Measurements from ENCODE around the gene SLBP.

SLBP gene

DNA sequence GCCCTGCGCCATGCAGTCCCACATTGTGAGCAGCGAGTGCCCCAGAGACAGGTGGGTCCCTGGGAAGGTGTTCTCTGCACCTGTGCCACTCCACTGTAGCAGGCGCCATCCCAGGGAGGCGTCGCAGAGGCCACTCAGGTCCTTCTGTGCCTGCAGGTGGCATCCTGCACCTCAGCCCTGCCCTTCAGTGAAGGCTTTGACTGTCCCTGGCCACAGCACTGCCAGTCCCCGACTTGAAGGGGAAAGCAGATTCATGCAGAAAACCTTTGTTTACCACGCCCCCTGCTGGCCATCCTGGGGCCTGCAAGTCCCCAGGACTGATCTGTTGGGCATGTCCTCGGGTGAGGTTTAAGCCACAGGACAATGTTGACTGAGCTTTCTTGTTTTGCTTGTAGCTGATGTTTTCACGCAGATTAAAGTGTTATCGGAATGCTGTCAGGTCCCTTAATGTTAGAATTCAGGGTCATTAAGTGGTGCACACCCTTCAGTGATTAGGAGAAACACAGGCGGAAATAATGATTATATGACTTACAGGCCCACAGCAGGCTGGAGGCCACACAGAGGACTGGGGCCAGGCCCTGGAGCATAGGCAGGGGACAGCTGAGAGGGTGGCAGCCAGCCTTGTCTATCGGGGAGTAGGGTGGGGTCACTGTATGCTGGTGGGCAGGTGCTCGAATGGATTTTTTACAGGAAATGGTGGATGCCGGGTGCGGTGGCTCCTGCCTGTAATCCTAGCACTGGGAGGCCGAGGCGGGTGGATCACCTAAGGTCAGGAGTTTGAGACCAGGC, 14.2 kb upstream of the SLBP start:
- DNase-seq (ENCODE audit: low spot score) = peak; percentile 75

DNA sequence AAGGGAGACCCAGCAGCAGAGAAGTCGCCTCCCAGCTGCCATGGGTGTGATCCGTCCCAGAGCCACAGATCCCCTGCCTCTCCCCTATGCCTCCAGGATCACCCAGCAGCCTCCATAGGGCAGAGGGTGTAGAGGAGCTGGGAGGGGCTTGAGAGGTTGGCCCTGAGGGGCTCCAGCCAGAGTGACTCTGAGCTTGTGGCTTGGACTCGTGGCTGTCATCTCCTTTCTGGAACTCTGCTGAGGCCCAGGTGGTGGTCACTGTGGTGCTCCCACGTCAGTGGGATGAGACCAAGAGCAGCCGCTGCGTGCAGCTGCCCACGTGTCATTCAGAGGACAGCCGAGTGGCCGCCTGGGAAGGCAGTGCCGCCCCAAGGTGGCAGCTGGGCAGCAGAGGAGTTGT, 13.4 kb upstream of the SLBP start:
- no peak for DNase-seq (ENCODE audit: low spot score)

DNA sequence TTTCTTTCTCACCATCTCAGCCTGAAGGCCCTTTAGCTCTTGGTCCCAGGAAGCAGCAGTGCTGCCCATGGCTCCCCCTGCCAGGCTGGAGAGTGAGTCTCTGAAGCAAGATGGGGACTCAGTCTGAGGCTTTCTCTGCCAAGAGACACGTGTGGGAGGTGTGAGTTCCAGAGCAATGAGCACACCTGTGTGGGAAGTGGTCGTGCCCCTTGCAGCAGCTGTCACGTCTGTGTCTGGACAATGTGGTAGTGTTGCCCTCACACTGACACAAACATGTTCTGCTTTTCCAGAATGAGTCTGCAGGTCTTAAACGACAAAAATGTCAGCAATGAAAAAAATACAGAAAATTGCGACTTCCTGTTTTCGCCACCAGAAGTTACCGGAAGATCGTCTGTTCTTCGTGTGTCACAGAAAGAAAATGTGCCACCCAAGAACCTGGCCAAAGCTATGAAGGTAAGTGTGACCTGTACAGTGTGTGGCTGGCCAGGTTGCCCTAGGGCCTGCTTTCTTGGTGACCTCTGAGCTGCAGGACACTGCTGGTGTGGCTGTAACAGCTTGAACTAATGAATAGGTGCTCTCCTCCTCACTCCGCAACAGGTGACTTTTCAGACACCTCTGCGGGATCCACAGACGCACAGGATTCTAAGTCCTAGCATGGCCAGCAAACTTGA, 11.1 kb upstream of the SLBP start:
- no peak for DNase-seq (ENCODE audit: low spot score)

DNA sequence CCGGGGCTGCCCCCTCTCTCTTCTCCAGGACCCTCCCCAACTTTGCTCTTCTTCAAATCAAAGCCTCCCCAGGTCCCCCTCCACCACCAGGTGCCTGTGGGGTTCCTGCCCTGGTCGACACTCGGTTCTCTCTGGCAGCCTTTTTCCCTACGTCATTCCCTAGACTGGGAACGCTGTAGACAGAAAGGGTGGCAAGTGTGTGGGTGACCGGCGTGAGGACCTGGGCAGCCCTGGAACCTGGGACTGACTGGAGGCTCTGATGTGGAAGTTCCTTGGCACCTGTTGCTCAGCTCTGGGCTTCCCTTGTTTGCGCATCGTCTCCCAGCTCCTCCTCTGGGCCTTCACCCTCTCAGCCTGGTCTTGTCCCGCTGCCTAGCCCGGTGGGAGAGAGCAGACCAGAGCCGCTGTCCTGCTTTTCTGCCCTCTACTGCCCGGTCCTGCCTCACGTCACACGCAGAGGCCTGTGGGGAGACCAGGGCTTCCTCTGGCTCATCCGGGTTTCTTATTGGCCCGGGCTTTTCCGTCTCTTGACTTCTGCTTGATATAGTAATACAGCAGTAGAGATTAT, 10.5 kb upstream of the SLBP start:
- no peak for DNase-seq (ENCODE audit: low spot score)

DNA sequence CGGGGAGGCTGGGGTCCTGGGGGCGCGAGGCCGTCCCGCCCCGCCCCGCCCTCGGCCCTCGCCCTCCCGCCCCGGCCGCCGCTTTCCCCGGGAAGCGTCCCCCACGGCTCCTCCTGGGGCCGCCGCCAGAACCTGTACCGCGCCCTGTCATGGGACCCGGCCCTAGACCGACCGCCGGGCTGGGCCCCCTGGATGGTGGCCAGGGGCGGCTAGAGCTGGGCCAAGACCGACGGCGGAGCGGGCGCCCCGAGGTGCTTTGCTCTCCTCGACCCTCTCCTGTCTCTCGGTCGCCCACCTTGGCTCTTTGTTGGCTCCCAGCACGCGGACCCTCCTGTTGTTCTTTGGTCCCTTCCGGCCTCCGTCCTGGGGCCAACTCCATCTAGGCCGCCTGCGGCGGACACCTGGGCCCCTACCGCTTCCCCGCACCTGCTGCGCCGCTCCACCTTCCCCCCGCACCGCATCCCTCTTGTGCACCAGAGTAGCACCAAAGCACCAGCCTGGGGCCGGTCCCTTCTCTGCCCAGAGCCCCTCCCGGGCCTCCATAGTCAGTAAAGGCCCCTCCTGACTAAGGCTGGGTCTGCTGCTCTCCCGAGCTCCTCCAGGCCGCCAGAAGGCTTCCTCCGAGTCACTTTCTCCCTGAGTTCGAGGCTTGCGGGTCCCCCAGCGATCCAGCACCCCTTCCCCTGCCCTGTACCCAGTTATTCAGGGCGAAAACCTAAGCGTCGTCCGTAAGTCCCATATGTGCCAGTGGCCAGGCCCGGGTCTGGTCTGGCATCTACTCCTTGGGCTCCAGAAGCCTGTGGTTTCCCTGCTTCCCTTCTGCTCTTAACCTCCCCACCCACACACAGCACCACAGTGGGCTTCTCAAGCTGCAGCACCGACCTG, 9.8 kb upstream of the SLBP start:
- no peak for DNase-seq (ENCODE audit: low spot score)

DNA sequence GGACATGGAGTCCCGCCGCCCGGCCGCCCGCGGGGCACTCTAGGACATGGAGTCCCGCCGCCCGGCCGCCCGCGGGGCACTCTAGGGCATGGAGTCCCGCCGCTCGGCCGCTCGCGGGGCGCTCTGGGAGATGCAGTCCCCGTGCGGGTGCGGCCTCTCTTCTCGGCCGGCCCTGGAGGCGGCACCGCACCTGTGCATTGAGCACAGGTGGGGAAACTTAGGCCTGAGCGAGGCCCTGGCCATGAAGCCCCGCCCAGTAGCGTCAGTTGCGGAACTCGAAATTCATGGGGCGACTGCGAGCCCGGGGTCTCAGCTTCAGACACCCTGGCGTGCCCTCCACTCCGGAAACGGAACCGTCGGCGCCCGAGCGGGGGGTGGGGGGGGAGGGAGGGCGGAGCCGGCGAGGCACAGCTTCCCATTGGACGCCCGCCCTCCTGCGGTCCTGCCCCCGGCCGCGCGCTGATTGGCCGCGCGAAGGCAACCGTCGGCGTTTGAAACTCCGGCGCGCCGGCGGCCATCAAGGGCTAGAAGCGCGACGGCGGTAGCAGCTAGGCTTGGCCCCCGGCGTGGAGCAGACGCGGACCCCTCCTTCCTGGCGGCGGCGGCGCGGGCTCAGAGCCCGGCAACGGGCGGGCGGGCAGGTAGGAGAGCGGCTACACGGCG, 9.0 kb upstream of the SLBP start, which contains the start of the genes TACC3 and TMEM129:
Gene TACC3, plus strand, starts transcription at position 519 of the 663 bp plus-strand sequence. CDS start 1,901 bp downstream, outside the sequence.
Gene TMEM129, minus strand, starts transcription at position 321 of the 663 bp plus-strand sequence. CDS start 486 bp downstream, outside the sequence.
- DNase-seq (ENCODE audit: low spot score) = peak; percentile 97

DNA sequence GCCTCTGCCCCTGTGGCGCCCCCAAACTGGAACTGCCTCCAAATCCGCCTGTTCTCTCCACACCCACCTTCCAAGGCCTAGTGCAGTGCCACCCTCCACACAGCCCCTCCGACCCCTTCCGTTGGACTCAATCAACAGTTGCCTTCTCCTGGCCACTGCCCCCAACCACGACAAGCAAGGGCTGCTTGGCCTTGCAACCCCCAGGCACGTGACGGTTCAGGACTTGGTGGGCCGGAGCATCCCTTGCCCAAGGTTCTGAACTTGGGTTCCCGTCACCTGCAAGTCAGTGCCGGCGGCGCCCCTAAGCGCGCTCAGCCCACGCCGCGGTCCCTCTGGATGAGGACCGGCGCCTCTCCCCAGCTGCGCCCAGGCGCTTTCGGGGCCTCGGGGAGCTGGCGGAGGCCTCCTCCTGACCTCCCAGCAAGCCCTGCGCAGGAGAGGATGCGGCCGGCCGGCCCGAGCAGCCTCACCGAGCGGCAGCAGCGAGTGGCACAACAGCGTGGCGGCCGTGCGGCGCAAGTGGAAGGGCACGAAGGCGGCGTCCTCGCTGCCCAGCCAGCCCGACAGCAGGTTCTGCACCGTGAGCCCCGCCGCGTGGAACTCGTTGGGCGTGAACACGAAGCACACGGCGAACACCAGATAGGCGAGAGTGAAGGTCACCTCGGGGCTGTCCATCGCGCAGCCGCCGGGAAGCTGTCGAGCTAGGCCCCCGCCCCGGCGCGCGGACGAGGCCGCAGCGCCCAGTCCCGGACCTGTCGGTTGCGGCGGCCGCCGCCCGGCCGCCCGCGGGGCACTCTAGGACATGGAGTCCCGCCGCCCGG, 8.3 kb upstream of the SLBP start:
- no peak for DNase-seq (ENCODE audit: low spot score)

DNA sequence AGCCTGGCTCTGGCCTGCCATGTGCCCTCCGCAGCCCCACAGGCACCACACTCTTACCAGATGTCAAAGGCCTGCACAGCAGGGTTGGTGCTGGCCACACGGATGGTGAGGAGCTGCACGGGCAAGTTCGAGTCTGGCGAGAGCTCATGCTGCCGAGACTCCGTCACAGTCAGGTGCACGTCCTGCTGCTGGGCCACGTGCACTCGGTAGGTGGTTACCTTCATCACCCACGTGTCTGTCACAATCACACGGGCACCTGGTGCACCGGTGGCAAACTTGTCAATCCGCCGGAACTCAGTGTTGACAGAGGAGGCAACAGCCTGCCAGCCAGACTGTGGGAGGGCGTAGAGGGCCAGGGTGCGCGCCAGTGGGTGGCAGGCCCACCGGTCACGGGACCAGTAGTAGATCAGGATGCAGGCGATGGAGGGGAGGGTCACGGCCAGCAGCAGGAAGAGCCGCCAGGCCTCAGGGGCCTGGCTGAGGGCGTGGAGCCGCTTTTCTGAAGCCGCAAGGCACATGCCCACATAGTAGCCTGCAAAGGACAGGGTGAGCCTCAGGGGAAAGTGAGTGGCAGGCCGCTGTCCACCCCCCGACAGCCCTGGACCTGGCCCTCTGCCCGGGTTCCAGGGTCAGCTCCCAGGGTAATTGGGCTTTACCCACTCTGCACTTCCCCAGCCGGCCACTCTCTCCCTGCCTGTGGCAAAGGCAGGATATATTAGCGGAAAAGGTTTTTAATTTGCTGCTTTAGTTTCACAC, 6.2 kb upstream of the SLBP start:
- DNase-seq (ENCODE audit: low spot score) = no peak

DNA sequence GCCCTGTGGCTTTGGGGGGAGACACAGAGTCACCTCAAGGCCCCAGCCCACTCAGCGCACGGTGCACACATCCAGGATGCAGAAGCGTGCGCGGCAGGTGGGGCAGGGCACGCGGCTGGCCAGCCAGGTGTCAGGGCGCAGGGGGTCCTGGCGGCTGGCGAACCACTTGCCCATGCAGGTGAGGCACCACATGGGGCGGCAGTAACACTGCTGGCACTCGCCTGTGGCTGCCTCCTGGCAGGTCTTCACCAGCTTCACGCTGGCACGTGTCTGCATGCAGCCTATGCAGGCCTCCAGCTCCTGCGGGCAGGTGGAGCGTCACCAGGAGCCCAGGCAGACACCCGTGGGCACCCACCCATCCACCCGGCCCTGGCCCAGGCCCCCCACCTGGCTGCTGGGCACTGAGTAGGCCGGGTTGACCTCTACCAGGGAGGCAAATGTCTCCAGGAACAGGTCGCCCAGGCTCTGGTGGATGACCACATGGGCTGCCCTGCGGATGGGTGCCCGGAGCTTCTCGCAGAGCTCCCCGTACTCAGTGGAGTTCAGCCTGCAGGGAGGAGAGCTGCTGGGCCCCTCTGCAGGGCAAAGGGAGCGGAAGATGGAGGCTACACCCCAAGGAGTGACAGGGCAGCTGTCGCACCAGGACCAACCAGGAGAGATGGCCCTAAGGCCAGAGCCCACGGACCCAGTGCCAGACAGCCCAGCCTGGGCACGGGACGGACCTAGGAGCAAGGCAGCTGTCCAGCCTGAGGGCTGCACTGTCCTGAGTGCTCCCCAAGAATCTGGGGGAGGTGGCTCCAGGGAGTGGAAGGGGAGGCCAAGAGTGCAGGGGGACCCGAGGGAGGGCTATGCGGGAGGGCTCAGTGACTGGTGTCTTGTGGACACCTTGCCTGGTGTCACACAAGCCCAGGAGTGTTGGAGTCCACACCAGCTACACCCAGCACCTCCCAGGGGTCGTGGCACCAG, 5.3 kb upstream of the SLBP start:
- no peak for DNase-seq (ENCODE audit: low spot score)

DNA sequence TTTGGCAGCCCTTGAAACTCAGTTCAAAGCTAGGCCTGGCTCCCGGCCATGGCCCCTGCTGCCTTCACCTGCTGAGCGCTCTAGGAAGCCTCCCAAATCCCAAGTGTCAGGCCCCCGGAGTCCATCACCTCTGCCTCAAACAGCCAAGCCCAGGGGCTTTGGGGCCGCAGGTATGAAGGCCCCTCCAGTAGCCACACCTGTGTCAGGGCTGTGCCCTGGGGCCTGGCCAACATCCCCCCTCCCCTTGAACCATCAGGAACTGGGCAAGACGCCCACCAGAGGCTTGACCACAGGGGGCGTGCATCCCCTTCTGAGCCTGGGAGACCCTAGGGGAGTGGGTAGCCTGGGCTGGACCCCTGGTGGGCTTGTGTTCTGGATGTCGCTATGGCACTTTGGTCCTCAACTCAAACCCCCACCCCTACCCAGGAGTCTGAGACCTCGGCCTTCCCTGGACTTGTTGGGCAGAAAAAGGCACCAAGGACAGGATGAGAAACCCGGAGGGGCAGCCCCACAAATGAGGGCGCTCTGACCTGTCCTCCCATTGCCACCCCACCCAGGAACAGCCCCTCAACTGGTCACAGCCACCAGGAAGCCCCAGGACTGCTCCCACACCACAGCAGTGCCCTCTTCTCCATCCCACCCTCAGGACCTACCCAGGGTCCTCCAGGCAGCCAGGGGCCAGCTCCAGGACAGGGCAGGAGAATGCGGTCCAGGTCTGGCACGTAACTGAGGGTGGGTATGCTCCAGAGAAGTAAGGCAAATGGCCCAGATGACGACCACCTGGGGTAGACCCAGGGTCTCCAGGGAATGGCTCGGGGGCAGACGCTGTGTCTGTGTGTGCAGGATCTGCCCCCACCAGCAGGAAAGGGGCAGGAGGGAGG, 4.2 kb upstream of the SLBP start:
- no peak for DNase-seq (ENCODE audit: low spot score)

DNA sequence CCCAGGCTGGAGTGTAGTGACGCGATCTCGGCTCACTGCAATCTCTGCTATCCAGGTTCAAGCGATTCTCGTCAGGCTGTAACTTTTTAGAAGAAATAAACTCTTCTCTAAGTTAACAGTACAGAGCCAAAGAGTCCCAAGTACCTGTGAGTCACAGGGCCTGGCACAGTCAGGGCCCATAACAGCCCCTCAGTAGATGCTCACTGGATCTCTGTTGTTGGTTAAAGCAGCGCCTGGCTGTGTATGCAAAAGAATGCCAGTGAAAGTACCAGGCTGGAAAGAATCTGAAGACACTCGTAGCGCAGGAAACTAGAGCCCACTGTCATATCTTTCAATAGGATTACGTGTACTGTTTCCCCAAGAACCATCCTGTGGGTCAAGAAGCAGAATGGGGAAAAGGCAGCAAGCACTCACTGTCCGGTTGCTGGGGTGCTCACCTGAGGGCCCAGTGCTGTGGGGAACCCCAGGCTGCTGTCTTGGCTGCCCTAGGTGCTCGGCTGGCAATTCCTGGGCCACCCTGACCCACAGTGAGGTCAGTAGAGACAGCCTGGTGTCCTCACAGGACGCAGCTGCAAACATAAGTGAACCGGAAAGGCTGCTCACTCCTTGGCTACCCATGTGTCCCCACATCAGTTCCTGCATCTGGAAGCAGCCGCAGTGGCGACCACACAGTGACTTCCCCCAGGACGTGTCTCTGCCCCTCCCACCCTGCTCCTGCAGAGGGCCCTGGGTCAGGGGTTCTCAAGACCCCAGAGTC, 3.1 kb upstream of the SLBP start:
- DNase-seq (ENCODE audit: low spot score) = no peak

DNA sequence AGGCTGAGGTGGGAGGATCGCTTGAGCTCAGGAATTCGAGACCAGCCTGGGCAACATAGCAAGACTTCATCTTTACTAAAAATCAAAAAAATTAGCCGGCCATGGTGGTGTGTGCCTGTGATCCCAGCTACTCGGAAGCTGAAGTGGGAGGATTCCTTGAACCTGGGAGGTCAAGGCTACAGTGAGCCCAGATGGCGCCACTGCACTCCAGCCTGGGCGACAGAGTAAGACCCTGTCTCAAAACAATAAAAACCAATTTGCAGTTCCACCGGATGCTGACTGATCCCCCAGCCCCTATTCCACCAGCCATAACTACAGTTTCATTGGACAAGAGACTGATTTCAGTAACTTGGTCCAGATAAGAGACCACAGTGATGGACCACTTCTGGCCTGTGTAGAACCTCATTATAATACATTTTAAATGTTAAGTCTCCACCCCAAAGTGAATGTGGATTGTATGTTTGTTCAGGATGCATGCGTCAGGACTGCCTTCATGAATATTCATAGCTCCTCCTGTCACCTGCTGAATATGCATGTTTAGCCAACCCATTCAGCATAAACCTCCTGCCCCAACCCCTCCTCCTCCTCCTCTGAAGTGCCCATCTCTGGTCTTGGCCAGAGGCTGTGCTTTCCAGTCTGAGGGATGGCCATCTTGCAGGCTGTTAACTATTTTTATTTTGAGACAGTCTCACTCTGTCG, 2.3 kb upstream of the SLBP start:
- DNase-seq (ENCODE audit: low spot score) = no peak

DNA sequence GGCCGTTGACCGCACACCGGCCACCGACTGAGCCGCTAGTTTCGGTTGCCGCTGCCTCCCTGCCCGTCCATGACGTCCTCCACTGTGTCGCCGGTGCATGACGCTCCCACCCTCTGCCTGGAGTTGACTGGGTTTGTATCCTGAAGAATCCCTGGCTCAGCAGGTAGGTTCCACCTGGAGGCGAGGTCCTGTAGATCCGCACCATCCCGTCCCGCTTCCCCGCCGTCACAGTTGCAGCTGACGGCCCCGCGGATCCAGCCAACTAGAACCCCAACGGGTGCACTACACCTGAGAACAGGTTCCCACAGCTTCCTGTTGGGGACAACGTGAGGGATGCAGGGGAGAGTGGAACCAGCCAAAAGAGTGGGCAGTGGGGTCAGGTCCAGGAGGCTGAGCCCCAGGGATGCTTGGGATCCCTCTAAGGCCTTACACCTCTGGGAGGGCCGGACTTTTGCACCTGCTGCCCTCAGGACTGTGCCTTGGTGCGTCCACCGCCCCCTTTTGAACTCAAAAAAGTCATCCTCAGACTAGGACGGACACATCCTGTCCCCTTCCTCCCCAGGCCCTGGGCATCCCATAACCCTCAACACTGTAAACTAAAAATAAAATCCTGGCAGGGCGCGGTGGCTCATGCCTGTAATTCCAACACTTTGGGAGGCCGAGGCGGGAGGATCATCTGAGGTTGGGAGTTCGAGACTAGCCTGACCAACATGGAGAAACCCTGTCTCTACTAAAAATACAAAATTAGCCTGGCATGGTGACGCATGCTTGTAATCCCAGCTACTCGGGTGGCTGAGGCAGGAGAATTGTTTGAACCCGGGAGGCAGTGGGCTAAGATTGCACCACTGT, 1.1 kb upstream of the SLBP start:
- peak; percentile 47 for DNase-seq (ENCODE audit: low spot score)

DNA sequence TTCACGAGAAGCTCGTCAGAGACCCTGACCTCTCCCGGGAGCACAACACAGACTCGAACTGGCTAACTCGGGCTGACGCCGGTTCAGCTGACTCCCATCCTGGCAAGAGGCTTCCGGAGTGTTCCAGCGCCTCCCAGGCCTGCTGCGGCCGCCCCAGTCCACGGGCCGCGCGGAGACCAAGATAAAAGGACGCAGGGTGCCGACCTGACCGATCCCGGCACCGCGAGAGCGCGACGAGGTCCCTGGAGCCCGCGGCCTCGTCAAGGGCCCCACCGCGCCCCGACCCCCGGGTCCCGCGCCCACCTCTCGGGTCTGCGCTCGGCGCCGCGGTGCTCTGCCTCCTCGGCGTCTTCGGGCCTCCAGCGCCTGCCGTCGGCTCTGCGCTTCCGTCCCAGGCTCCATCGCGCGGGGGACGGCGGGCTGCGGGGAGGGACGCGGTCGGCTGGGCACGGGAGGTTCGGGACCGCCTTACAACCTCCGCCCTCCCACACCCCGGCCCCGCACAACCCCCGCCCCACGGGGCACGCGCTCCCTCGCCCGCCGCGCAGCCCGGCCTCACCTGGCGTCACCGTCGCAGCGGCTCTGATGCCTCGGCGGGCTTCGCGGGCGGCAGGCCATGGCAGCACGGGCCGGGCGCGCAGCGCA, 426 bp downstream of the SLBP start:
- no peak for DNase-seq (ENCODE audit: low spot score)

DNA sequence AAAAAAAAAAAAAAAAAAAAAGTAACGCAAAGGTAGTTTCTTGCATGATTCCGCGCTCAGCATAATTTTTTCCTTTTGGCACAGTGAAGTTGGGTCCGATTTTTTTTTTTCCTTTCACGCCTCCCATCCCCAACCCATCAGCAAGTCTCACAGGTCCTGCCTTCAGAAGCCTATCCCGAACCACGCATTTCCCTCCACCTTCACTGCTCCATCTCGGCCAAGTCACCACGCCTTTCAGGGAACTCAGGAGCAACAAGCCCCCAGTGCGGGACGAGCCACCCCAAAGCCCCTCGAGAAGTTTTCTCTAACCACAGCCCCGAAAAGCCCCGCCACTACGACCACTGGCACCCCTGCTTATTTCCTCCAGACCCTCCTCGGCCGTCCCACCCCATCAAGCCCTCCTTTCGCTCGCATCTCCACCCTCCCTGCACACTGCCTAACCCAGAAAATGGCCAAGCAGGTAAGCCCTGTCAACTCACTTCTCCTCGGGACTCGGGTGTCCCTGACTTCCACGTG, 1.0 kb downstream of the SLBP start:
- DNase-seq (ENCODE audit: low spot score) = no peak

Data from LoVo (cell line).